Liver (tissue), 9 donors: Measurements from ENCODE around the gene RMI1. TPM values are rescaled to one million over a fixed set of nuclear protein-coding genes. Genes with fewer than 3 reads are reported as not detected.

ENCODE experiments used
- DNase-seq: peaks from one replicate; pipeline ENCODE4 v3.0.0-alpha.2; 2017; ENCODE audit warnings: low spot score
- H3K27ac ChIP-seq, 2 donors: one replicate each; pipeline ENCODE4 v1.7.0; 2013; ENCODE audit warnings: inconsistent platforms in 2 of 2, low read length in 2 of 2, control low read depth in 1 of 2, low read depth in 1 of 2, mild to moderate bottlenecking in 1 of 2
- H3K27me3 ChIP-seq, 4 donors: one replicate each; pipeline versions ENCODE4 v1.6.1 to v1.7.0; 2013; ENCODE audit warnings: low read length in 3 of 4, inconsistent platforms in 1 of 4, mild to moderate bottlenecking in 1 of 4, moderate library complexity in 1 of 4; ENCODE audit not compliant: control insufficient read depth in 4 of 4, insufficient read depth in 4 of 4
- H3K36me3 ChIP-seq, 4 donors: one replicate each; pipeline versions ENCODE4 v1.6.1 to v1.7.0; 2013; ENCODE audit warnings: low read length in 3 of 4, mild to moderate bottlenecking in 3 of 4, low read depth in 1 of 4, moderate library complexity in 1 of 4; ENCODE audit not compliant: control insufficient read depth in 4 of 4, insufficient read depth in 3 of 4
- H3K4me1 ChIP-seq, 4 donors: one replicate each; pipeline versions ENCODE4 v1.6.1 to v1.7.0; 2013; ENCODE audit warnings: low read length in 3 of 4, mild to moderate bottlenecking in 3 of 4, moderate library complexity in 1 of 4; ENCODE audit not compliant: control insufficient read depth in 4 of 4, insufficient read depth in 4 of 4
- H3K4me3 ChIP-seq, 3 donors: one replicate each; pipeline versions ENCODE4 v1.6.1 to v1.7.0; 2013; ENCODE audit warnings: low read length in 3 of 3, control low read depth in 1 of 3, low read depth in 1 of 3, mild to moderate bottlenecking in 1 of 3
- H3K9ac ChIP-seq, 2 donors: one replicate each; pipeline ENCODE4 v1.7.0; 2013; ENCODE audit warnings: low read length in 2 of 2, mild to moderate bottlenecking in 2 of 2, moderate library complexity in 2 of 2, control low read depth in 1 of 2, low read depth in 1 of 2
- H3K9me3 ChIP-seq, 4 donors: one replicate each; pipeline versions ENCODE4 v1.6.1 to v1.7.0; 2013; ENCODE audit warnings: low read length in 3 of 4; ENCODE audit not compliant: control insufficient read depth in 4 of 4
- CTCF ChIP-seq: fragments of 150-350 bp; IDR thresholded peaks from 2 replicates; pipeline ENCODE4 v1.5.1; 2017; ENCODE audit warnings: improper control_type of control experiment, low read depth, low read length; ENCODE audit not compliant: missing input control
- EGR1 ChIP-seq, 2 donors: IDR thresholded peaks; 2 replicates each; pipeline ENCODE4 v1.6.1; 2016 to 2018; ENCODE audit warnings: antibody characterized with exemption in 2 of 2, low read depth in 2 of 2
- FOXA1 ChIP-seq: IDR thresholded peaks from 2 replicates; pipeline ENCODE4 v1.6.1; 2016; ENCODE audit warnings: antibody characterized with exemption
- FOXA2 ChIP-seq: IDR thresholded peaks from 2 replicates; pipeline ENCODE4 v1.6.1; 2016; ENCODE audit warnings: antibody characterized with exemption
- GABPA ChIP-seq, 2 donors: IDR thresholded peaks in 1 of 2; conservative IDR thresholded peaks in 1 of 2; 2 replicates each; pipeline ENCODE4 v1.6.1; 2016; ENCODE audit warnings: antibody characterized with exemption in 2 of 2, mild to moderate bottlenecking in 1 of 2, moderate library complexity in 1 of 2
- HNF4A ChIP-seq, 2 donors: conservative IDR thresholded peaks; 2 replicates each; pipeline ENCODE4 v1.6.1; 2016; ENCODE audit warnings: antibody characterized with exemption in 2 of 2, mild to moderate bottlenecking in 2 of 2
- HNF4G ChIP-seq: IDR thresholded peaks from 2 replicates; pipeline ENCODE4 v1.6.1; 2016; ENCODE audit warnings: antibody characterized with exemption
- JUND ChIP-seq, 2 donors: IDR thresholded peaks; 2 replicates each; pipeline ENCODE4 v1.6.1; 2016; ENCODE audit warnings: antibody characterized with exemption in 2 of 2
- MAX ChIP-seq: IDR thresholded peaks from 2 replicates; pipeline ENCODE4 v1.6.1; 2016; ENCODE audit warnings: antibody characterized with exemption
- NR2F2 ChIP-seq: IDR thresholded peaks from 2 replicates; pipeline ENCODE4 v1.6.1; 2016; ENCODE audit warnings: antibody characterized with exemption
- RAD21 ChIP-seq, 2 donors: IDR thresholded peaks; 2 replicates each; pipeline ENCODE4 v1.6.1; 2016; ENCODE audit warnings: antibody characterized with exemption in 2 of 2, mild to moderate bottlenecking in 2 of 2
- REST ChIP-seq: IDR thresholded peaks from 2 replicates; pipeline ENCODE4 v1.6.1; 2016; ENCODE audit warnings: antibody characterized with exemption, mild to moderate bottlenecking
- RXRA ChIP-seq, 2 donors: IDR thresholded peaks; 2 replicates each; pipeline ENCODE4 v1.6.1; 2017 to 2018; ENCODE audit warnings: antibody characterized with exemption in 2 of 2, mild to moderate bottlenecking in 1 of 2
- SP1 ChIP-seq: IDR thresholded peaks from 2 replicates; pipeline ENCODE4 v1.6.1; 2018; ENCODE audit warnings: antibody characterized with exemption, mild to moderate bottlenecking
- TAF1 ChIP-seq: conservative IDR thresholded peaks from 2 replicates; pipeline ENCODE4 v1.6.1; 2016; ENCODE audit warnings: antibody characterized with exemption, mild to moderate bottlenecking
- YY1 ChIP-seq: IDR thresholded peaks from 2 replicates; pipeline ENCODE4 v1.6.1; 2016; ENCODE audit warnings: antibody characterized with exemption, mild to moderate bottlenecking
- ZBTB33 ChIP-seq: IDR thresholded peaks from 2 replicates; pipeline ENCODE4 v1.6.1; 2016; ENCODE audit warnings: antibody characterized with exemption
- WGBS: extraction: QIAGEN DNeasy Blood & Tissue Kit; methylation state at CpG from one replicate; pipeline ENCODE4 v1.1.7; 2013; 5-methylcytosine and 5-hydroxymethylcytosine counted together
- polyA plus RNA-seq, 2 donors: library from polyadenylated mRNA; stranded (reverse) in 1 of 2; unstranded in 1 of 2; fragments of 200-250 nt in 1 of 2; fragments of >200 nt in 1 of 2; fragmentation: Nextera tagmentation in 1 of 2; extraction: Ambion mirVana in 1 of 2; gene quantifications; one replicate each; pipeline versions ENCODE4 v1.2.1 to v1.2.3, GENCODE V29; 2013 to 2015
- total RNA-seq, 2 donors: library from RNA; depleted of rRNA; stranded (reverse); fragments of >200 nt; gene quantifications; one replicate each; pipeline ENCODE4 v1.2.3, GENCODE V29; 2014
- TF ChIP-seq, protein P1 (sequence below): IDR thresholded peaks from 2 replicates; pipeline ENCODE4 v1.6.1; 2016; ENCODE audit warnings: antibody characterized with exemption
- donor health status: healthy.
- donor health status: healthy.
- donor health status: healthy.
- donor health status: healthy.
- donor health status: healthy.

The RMI1 gene
- total and polyA plus RNA-seq, 4 donors: 2.0 to 10.4 (median 4.0) TPM

GRCh38 chr9:83932011-83932410 is 48.6 kb upstream of the RMI1 start (continued):
- TF ChIP-seq ZBTB33 (no peak), HNF4G (no peak), EGR1 (IDR thresholded peaks at IDR 0.05; ENCODE audit: low read depth in 2 of 2) (no peak), JUND (IDR thresholded peaks at IDR 0.05) (no peak), RAD21 (IDR thresholded peaks at IDR 0.05) (no peak)
- TF ChIP-seq, protein P1, sequence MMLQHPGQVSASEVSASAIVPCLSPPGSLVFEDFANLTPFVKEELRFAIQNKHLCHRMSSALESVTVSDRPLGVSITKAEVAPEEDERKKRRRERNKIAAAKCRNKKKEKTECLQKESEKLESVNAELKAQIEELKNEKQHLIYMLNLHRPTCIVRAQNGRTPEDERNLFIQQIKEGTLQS: no peak

- H3K36me3 ChIP-seq: no peaks in the 10 kb centered on the region
- H3K27ac ChIP-seq: no peak overlapping the region
- no peaks in the 10 kb centered on the region for H3K9me3 ChIP-seq
- no peaks in the 10 kb centered on the region for H3K27me3 ChIP-seq
- H3K9ac ChIP-seq: no peak overlapping the region
- 95% methylated on average over 5 of the region's 5 CpGs for WGBS
- H3K4me3 ChIP-seq: no peak overlapping the region
- TF ChIP-seq HNF4A (conservative IDR thresholded peaks at IDR 0.05) (no peak), SP1 (no peak)
- DNase-seq: no peak
- peaks cover 4 to 9% (median 6%) of the 10 kb centered on the region in 4 donors for H3K4me1 ChIP-seq
Measured at GRCh38 chr9:83932851-83933250, 47.8 kb upstream of the RMI1 start.

GRCh38 chr9:83933790-83934189 is 46.8 kb upstream of the RMI1 start:
- Histone ChIP-seq H3K4me1 (peaks cover 4 to 9% (median 6%) of the 10 kb centered on the region in 4 donors), H3K36me3 (peaks cover 0 to 1% (median 0%) of the 10 kb centered on the region in 4 donors), H3K4me3 (no peak overlapping the region), H3K9ac (no peak overlapping the region), H3K27ac (no peak overlapping the region), H3K27me3 (no peaks in the 10 kb centered on the region), H3K9me3 (no peaks in the 10 kb centered on the region)
- DNase-seq: no peak
- 44% methylated on average over 3 of the region's 3 CpGs for WGBS
- TF ChIP-seq RXRA (IDR thresholded peaks at IDR 0.05): peak; percentile 27 to 66
- TF ChIP-seq, protein P1: peak; percentile 91
- TF ChIP-seq RAD21 (IDR thresholded peaks at IDR 0.05): peak in 1 of 2 donors; percentile 19
- TF ChIP-seq TAF1: no peak
- TF ChIP-seq MAX: peak; percentile 51
- peak; percentile 55 for TF ChIP-seq ZBTB33
- TF ChIP-seq EGR1 (IDR thresholded peaks at IDR 0.05; ENCODE audit: low read depth in 2 of 2): no peak
- no peak for TF ChIP-seq YY1
- TF ChIP-seq HNF4G: peak; percentile 28
- no peak for TF ChIP-seq FOXA2
- TF ChIP-seq SP1: peak; percentile 22
- TF ChIP-seq FOXA1: no peak
- no peak for TF ChIP-seq REST
- no peak for TF ChIP-seq CTCF
- peak in 1 of 2 donors; percentile 47 for TF ChIP-seq GABPA (IDR thresholded peaks at IDR 0.05 in 1 of 2, conservative IDR thresholded peaks at IDR 0.05 in 1 of 2)
- TF ChIP-seq NR2F2: no peak
- TF ChIP-seq JUND (IDR thresholded peaks at IDR 0.05): peak; percentile 41 to 67
- TF ChIP-seq HNF4A (conservative IDR thresholded peaks at IDR 0.05): peak; percentile 70 to 76
